Adrenal gland (tissue), 5 donors: ENCODE data around the gene GPLD1.

Experiments
- POLR2A ChIP-seq, 2 donors: fragments of 450-650 bp; IDR thresholded peaks; one replicate each; pipeline ENCODE4 v1.6.1; 2017; ENCODE audit warnings: antibody characterized with exemption in 2 of 2, mild to moderate bottlenecking in 2 of 2, moderate library complexity in 1 of 2
- TF ChIP-seq, protein P1 (sequence below), 6 experiments: fragments of 450-650 bp in 4 of 6; fragments of 200-600 bp in 2 of 6; sonication (generic) in 1 of 6; IDR thresholded peaks; 1 replicate in 5 of 6; 2 replicates in 1 of 6; pipeline versions ENCODE4 v1.5.1 to v1.8.0; 2016 to 2021; ENCODE audit warnings: antibody characterized with exemption in 6 of 6, mild to moderate bottlenecking in 2 of 6, moderate library complexity in 1 of 6
- donor health status: DM: no; HTN: no; CAD: no.

DNA sequence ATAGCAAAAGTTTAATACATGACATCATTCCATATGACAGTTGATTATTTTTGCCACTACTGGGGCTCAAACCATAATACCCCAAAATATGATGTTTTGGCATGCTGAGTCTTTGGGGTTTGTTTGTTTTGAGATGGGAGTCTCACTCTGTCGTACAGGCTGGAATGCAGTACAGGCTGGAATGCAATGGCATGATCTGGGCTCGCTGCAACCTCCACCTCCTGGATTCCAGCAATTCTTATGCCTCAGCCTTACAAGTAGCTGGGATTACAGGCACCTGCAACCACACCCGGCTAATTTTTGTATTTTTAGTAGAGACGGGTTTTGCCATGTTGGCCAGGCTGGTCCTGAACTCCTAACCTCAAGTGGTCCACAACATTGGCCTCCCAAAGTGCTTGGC, 87.9 kb downstream of the GPLD1 start:
- TF ChIP-seq, protein P1, sequence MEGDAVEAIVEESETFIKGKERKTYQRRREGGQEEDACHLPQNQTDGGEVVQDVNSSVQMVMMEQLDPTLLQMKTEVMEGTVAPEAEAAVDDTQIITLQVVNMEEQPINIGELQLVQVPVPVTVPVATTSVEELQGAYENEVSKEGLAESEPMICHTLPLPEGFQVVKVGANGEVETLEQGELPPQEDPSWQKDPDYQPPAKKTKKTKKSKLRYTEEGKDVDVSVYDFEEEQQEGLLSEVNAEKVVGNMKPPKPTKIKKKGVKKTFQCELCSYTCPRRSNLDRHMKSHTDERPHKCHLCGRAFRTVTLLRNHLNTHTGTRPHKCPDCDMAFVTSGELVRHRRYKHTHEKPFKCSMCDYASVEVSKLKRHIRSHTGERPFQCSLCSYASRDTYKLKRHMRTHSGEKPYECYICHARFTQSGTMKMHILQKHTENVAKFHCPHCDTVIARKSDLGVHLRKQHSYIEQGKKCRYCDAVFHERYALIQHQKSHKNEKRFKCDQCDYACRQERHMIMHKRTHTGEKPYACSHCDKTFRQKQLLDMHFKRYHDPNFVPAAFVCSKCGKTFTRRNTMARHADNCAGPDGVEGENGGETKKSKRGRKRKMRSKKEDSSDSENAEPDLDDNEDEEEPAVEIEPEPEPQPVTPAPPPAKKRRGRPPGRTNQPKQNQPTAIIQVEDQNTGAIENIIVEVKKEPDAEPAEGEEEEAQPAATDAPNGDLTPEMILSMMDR (IDR thresholded peaks at IDR 0.05) = no peak
- no peak for TF ChIP-seq POLR2A (IDR thresholded peaks at IDR 0.05)
